Lower leg skin (tissue), 4 donors: ENCODE results near the gene MYOG. TPM values are rescaled to one million over a fixed set of nuclear protein-coding genes. Genes with fewer than 3 reads are reported as not detected.

ENCODE experiments used
- DNase-seq, 2 donors: peaks; one replicate each; pipeline ENCODE4 v3.0.0-alpha.2; 2019; ENCODE audit warnings: low spot score in 2 of 2
- H3K4me3 ChIP-seq: fragments of 200-600 bp; sonication (generic); 2 replicates; pipeline ENCODE4 v1.5.1; 2017; ENCODE audit warnings: mild to moderate bottlenecking, low read depth; ENCODE audit not compliant: poor library complexity, severe bottlenecking
- CTCF ChIP-seq, 3 donors: fragments of 450-650 bp; IDR thresholded peaks; one replicate each; pipeline ENCODE4 v1.5.1; 2016; ENCODE audit warnings: antibody characterized with exemption in 3 of 3, mild to moderate bottlenecking in 3 of 3, moderate library complexity in 2 of 3
- POLR2A ChIP-seq, 2 donors: fragments of 450-650 bp; IDR thresholded peaks; one replicate each; pipeline ENCODE4 v1.6.1; 2016 to 2017; ENCODE audit warnings: antibody characterized with exemption in 2 of 2, mild to moderate bottlenecking in 1 of 2, moderate library complexity in 1 of 2
- WGBS, 2 donors: methylation state at CpG; one replicate each; pipeline ENCODE4 v1.1.5; 2018; 5-methylcytosine and 5-hydroxymethylcytosine counted together
- intact Hi-C: fragments of 100-400 bp; cut with DNase I; formaldehyde crosslinking; loops from one replicate; pipeline ENCODE4 v1.15.0; 2023; ENCODE audit warnings: low total_unique reads
- total RNA-seq, 4 donors: library from RNA; depleted of rRNA; stranded (reverse); fragments of >200 nt; gene quantifications; one replicate each; pipeline ENCODE4 v1.1.0, GENCODE V29; 2016

Gene MYOG
- total RNA-seq, 4 donors from 2014 or later = not detected

GRCh38 chr1:203095061-203095690, 9.4 kb upstream of the MYOG start:
- TF ChIP-seq POLR2A (IDR thresholded peaks at IDR 0.05) (no peak), CTCF (IDR thresholded peaks at IDR 0.05) (no peak)
- WGBS, 2 donors = 96% methylated on average over 1 of the region's 1 CpG
- H3K4me3 ChIP-seq = no peak overlapping the region
- no peak for DNase-seq
- intact Hi-C loops = no loop called here

GRCh38 chr1:203093754-203094410, 8.1 kb upstream of the MYOG start:
- intact Hi-C loops = no loop called here
- WGBS, 2 donors = 73 to 79% methylated on average over 1 of the region's 1 CpG
- TF ChIP-seq POLR2A (IDR thresholded peaks at IDR 0.05) = no peak
- TF ChIP-seq CTCF (IDR thresholded peaks at IDR 0.05) = no peak
- no peak overlapping the region for H3K4me3 ChIP-seq
- DNase-seq = no peak

GRCh38 chr1:203091761-203092330, 6.0 kb upstream of the MYOG start:
- 47 to 48% methylated on average over 6 of the region's 6 CpGs for WGBS, 2 donors
- intact Hi-C loops = no loop called here
- no peak for TF ChIP-seq CTCF (IDR thresholded peaks at IDR 0.05)
- no peak for TF ChIP-seq POLR2A (IDR thresholded peaks at IDR 0.05)
- peak in 1 of 2 donors; percentile 52 for DNase-seq
- no peak overlapping the region for H3K4me3 ChIP-seq

GRCh38 chr1:203091199-203091477, 5.3 kb upstream of the MYOG start:
- TF ChIP-seq POLR2A (IDR thresholded peaks at IDR 0.05) (no peak), CTCF (IDR thresholded peaks at IDR 0.05) (no peak)
- no peak overlapping the region for H3K4me3 ChIP-seq
- WGBS, 2 donors = 81 to 82% methylated on average over 4 of the region's 4 CpGs
- intact Hi-C loops = no loop called here
- peak in 1 of 2 donors; percentile 13 for DNase-seq

- intact Hi-C loops = no loop called here
- no peak overlapping the region for H3K4me3 ChIP-seq
- peak in 1 of 2 donors; percentile 42 for DNase-seq
- WGBS, 2 donors = 75 to 78% methylated on average over 6 of the region's 6 CpGs
- TF ChIP-seq CTCF (IDR thresholded peaks at IDR 0.05) (no peak), POLR2A (IDR thresholded peaks at IDR 0.05) (no peak)
Measured at GRCh38 chr1:203090421-203091198, 4.8 kb upstream of the MYOG start.
